22Rv1 (cell line): ENCODE measurements around the gene ZFP36L2.

Source experiments
- H3K27ac ChIP-seq: fragments of 450-650 bp; 2 replicates; pipeline ENCODE4 v1.5.1; 2017
- ZFX ChIP-seq: fragments of 450-650 bp; IDR thresholded peaks from 2 replicates; pipeline ENCODE4 v1.6.1; 2017; ENCODE audit warnings: antibody characterized with exemption, borderline replicate concordance
- TF ChIP-seq, protein P1 (sequence below): fragments of 450-650 bp; IDR thresholded peaks from 2 replicates; pipeline ENCODE4 v1.5.1; 2017; ENCODE audit warnings: mild to moderate bottlenecking

ZFP36L2 gene

DNA sequence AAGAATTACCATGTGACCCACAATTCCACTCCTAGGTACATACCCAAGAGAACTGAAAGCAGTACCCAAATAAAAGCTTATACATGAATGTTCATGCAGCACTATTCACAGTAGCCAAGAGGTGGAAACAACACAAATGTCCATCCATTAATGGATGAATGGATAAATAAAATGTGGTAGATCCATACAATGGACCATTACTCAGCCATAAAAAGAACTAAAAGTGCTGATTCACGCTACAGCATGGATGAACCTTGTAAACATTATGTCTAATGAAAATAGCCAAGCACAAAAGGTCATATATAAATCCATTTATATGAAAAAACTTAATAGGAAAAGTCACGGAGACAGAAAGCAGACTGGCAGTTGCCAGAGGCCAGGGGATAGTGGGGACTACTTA lies 23.6 kb upstream of the ZFP36L2 start:
- H3K27ac ChIP-seq: no peak overlapping the region

DNA sequence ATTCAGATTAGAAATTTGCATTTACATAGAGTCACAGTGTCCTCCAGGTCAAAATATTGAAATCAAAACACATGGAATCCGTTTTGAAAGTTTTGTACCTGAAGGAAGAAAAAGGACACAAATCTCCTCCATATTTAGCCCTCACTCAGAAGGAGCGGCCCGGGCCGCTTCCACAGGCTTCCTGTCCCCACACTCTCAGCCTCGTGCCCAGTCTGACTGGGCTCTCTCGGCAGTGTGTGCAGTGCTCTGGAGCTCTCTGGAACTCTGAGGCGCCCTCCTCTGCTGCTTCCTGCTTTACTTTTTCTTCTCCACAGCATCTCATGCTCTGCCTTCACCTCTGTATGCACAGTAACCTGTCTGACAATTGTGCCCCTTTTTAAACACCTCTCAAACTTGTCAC lies 22.2 kb upstream of the ZFP36L2 start:
- no peak for TF ChIP-seq ZFX
- TF ChIP-seq, protein P1, sequence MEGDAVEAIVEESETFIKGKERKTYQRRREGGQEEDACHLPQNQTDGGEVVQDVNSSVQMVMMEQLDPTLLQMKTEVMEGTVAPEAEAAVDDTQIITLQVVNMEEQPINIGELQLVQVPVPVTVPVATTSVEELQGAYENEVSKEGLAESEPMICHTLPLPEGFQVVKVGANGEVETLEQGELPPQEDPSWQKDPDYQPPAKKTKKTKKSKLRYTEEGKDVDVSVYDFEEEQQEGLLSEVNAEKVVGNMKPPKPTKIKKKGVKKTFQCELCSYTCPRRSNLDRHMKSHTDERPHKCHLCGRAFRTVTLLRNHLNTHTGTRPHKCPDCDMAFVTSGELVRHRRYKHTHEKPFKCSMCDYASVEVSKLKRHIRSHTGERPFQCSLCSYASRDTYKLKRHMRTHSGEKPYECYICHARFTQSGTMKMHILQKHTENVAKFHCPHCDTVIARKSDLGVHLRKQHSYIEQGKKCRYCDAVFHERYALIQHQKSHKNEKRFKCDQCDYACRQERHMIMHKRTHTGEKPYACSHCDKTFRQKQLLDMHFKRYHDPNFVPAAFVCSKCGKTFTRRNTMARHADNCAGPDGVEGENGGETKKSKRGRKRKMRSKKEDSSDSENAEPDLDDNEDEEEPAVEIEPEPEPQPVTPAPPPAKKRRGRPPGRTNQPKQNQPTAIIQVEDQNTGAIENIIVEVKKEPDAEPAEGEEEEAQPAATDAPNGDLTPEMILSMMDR: no peak
- no peak overlapping the region for H3K27ac ChIP-seq

More for the DNA sequence above, 23.6 kb upstream of the ZFP36L2 start:
- no peak for TF ChIP-seq ZFX
- TF ChIP-seq, protein P1: no peak

DNA sequence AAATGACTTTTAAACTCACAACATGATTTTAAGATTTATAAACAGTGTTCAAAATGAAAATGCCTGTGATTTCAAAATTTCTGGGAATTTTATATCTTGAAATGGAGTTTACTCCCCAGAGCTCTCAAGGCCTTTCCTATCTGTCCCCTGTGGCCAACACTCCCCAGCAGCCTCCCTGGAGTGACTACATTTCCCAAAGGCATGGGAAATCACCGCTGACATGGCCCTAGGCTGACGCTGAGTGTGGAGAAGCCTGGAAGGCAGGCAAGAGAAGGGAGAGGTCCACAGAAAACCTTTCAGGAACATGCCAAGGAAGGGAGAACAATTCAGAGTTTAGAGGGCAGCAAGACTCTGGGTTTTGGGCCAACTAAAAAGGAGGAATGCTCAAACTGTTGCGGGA lies 20.2 kb upstream of the ZFP36L2 start:
- no peak for TF ChIP-seq ZFX
- TF ChIP-seq, protein P1: no peak
- H3K27ac ChIP-seq: no peak overlapping the region

DNA sequence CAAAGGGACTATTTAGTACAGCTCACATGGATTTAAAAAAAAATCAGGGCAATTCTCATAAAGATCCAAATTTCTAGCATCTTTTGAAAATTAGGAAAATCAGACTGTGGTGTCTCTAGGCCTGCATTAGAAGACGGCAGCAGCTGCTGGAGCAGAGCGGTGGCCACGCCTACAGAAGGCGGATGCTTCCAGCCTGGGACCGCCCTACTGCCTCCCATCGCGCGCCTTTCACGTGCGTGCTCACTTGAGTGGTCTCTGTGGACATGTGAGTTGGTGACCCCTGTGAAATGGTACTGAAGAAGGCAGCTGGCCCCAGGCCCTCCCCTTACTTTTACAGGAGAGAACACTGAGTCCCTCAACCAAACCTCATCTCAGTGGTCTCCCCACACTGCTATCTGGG lies 15.2 kb upstream of the ZFP36L2 start:
- H3K27ac ChIP-seq: no peak overlapping the region
- TF ChIP-seq, protein P1: no peak
- TF ChIP-seq ZFX: no peak

DNA sequence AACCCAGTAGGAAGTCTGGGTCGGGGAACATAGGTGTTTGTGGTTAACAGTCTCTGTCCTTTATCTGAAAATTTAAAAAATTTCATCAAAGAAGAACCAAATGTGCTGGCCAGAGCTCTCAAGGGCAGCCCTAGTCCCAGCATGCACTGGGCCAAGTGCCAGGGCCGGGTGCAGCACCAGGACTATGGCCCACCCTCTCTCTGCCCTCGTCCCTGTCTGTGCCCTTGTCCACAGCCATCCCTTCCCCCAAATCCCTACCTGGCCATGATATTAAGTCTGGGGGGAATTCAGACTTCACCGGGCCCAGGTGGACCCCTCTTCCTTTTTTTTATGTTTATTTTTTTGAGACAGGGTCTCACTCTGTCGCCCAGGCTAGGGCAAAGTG lies 14.4 kb upstream of the ZFP36L2 start:
- no peak overlapping the region for H3K27ac ChIP-seq
- TF ChIP-seq, protein P1: no peak

DNA sequence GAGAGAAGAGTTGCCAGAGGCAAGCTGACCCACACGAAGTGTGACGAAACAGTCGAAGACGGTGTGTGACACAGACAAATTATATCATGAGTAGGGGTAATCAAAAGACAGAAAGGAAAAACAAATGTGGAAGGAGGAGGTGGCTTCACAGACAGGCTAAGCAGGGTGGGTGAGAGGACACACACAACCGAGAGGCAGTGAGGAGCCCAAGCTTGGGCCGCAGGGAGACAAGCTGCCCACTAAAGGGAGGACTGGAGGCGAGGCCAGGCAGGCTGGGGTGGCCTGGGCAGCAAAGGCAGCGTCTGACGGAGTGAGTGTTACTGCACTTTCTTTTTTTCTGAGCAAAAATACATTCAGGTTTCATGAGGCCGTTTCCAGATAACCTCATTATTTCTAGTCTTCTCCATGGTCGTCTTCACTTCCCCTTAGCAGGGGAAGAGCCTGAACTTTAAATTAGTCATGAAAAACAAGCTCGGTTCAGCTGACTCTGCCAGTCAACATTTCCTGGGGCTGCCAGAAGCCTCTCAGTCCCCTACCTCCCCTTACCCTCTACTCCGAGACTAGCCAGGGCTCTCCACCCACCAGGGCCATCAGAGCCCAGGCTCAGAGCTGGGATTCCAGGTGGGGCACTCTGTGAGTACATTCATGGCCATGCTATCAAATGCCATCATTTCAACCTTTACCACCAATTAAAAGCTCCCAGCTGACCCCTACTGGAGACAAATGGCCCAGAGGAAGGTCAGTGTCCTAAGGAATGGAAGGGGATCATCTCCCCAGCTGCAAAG lies 13.8 kb upstream of the ZFP36L2 start:
- H3K27ac ChIP-seq: no peak overlapping the region
- TF ChIP-seq ZFX: no peak
- TF ChIP-seq, protein P1: no peak

DNA sequence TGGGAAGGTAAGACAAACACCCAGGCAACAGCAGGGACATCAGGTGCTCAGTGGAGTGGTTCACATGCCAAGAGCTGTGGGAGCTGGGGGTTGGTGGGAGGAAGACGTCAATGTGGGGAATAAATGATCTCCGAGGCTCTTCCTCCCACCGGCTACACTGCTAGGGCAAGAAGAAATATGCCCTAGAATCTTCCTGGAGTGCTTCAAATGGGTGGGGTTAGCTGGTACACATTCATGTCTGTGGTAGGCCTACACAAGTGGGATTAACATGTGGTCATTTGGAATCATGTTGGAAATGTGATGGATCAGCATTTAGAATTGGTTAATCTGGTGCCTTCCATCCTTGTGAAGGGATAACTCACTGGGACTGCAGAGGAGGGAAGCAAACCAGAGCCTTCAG lies 12.4 kb upstream of the ZFP36L2 start:
- no peak overlapping the region for H3K27ac ChIP-seq
- TF ChIP-seq, protein P1: no peak
- no peak for TF ChIP-seq ZFX
